HUDEP-2 (cell line): ENCODE data around the gene TADA3.
"Not testable (repeated sequence)": the region's sequence is repeated elsewhere in the genome, so short reads cannot be mapped to it uniquely, and the experiment has no call there.

Experiments
- DNase-seq, 76 experiments: peaks; one replicate each; lab custom pipeline; 2025; ENCODE audit not compliant: unreplicated experiment in 76 of 76; lab: John Stamatoyannopoulos, UW

Gene TADA3

DNA sequence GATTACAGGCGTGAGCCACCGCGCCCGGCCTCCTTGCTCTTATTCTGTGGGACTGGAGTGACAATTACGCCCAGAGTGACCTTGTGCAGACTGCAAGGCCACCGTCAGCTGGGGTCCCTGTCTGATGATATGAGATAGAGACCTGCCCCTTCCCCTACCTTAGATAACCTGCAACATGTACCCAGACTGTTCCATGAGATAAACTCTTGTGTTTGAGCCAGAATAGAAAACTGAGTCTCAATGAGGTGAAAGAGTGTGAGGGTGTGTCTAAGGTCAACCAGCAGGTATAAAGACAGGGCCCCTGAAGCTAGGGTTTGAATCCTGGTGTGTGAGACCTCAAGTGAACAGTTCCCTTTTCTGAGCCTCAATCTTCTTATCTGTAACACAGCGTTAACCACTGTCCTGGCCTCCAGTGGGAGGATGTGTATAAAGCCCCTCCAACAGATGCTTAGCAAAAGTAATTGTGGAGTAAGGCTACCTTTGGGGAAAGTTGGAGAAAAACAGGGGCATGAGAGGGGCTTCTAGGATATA lies 6.0 kb downstream of the TADA3 start:
- DNase-seq, result peak in 6 of 76 experiments; percentile 21 to 49 (median 27)

DNA sequence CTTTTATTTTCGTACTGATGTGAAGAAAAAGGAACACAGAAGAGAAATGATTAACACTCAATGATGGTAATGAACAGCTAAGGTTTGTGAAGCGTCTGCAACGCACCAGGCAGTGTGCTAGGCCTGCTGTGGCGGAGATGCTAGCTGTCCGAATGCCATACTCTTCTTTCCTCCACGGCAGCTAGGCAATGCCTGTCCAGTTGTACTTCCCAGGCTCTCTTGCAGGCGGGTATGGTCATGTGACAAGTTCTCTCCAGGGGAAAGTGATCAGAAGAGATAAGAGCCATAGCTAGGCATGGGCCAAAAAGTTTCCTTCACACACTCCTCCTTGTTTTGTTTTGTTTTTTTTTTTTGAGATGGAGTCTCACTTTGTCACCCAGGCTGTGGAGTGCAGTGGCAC lies 6.7 kb downstream of the TADA3 start:
- DNase-seq, result peak in 28 of 76 experiments; percentile 7 to 52 (median 22)

GRCh38 chr3:9784965-9785364 lies 7.3 kb downstream of the TADA3 start:
- DNase-seq, result no peak

DNA sequence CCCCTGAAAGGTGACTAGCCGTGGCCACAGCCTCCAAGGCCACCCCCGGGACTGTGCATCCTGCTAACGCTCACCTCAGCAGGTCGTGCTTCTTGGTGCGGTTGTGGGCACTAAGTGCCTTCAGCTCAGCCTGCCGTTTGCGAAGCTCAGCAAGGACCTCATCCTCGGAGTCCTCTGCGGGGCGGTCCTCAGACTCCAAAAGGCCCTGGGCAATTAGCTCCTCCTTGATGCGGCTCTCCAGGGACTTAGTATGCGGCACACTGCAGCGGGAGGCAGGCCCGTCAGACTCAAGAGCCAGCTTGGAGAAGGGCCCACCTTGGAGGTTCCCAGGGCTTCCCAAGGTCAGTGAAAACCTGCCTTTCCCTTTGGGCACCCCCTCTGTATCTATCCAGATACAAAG lies 8.3 kb downstream of the TADA3 start:
- no peak for DNase-seq

GRCh38 chr3:9782770-9783169 lies 9.5 kb downstream of the TADA3 start:
- DNase-seq, result peak in 11 of 76 experiments; percentile 6 to 31 (median 18)

DNA sequence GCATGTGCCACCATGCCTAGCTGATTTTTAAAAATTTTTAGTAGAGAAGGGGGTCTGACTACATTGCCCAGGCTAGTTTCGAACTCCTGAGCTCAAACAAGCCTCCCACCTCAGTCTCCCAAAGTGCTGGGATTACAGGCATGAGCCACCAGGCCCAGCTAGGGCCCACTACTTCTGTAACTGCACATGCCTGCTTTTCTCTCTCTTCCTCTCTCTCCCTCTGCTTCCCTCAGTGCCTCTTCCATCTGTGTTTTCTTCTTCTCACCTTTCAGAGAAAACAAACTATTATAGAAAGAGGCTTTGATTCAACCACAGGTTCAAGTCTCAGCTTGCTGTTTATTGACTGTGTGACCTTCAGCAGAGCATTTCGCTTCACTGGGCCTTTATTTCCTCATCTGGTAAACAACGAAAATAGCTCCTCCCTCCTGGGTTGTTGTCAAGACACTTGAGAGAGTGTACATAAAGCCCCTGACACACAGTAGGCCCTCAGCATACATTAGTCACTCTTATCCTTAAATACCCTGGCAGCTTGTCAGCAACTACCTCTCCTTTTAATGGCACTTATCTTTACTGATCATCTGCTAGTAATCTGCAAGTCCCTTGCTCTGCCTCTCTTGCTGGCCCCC lies 10.2 kb downstream of the TADA3 start:
- DNase-seq, result peak in 29 of 76 experiments; percentile 1 to 73 (median 28)

- no peak for DNase-seq
Observed at GRCh38 chr3:9781551-9781950, 10.7 kb downstream of the TADA3 start.

- no peak for DNase-seq
Observed at GRCh38 chr3:9780910-9781309, 11.4 kb downstream of the TADA3 start.

- DNase-seq, result no peak
Observed at GRCh38 chr3:9780458-9780812, 11.8 kb downstream of the TADA3 start.

DNA sequence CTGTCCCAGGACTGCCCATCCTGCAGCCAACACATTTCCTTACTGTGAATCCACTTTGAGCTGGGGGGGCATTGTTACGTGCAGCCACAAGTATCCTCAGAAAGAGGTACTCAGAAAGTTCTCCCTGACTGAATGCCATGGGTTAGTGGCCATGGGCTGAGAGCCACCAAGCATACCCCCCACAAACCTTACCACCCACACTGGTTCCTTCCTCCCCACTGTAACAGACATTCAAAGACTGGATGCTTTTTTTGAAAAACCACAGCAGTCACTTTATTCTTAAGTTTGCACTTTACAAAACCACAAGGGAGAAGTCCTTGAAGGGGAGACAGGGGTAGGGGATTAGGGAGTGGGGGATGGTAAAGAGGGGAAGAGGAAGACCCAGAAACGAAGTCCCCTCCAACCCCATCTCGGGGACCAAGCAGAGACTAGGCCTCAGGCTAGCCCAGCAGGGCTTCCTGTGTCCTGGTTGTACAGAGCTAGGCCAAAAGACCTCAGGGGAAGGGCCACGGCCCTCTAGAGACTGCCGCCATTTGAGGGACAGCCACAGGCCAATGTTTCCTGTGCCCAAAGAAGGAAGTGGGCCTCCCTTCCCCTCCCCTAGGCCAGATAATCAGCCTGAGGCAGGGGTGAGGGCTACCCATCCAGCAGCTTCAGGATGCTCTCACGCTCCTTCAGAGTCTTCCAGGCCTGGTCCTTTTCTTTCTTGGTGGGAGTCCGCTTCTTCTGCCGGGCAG lies 12.4 kb downstream of the TADA3 start:
- no peak for DNase-seq

GRCh38 chr3:9779075-9779593 lies 13.1 kb downstream of the TADA3 start:
- no peak for DNase-seq

DNA sequence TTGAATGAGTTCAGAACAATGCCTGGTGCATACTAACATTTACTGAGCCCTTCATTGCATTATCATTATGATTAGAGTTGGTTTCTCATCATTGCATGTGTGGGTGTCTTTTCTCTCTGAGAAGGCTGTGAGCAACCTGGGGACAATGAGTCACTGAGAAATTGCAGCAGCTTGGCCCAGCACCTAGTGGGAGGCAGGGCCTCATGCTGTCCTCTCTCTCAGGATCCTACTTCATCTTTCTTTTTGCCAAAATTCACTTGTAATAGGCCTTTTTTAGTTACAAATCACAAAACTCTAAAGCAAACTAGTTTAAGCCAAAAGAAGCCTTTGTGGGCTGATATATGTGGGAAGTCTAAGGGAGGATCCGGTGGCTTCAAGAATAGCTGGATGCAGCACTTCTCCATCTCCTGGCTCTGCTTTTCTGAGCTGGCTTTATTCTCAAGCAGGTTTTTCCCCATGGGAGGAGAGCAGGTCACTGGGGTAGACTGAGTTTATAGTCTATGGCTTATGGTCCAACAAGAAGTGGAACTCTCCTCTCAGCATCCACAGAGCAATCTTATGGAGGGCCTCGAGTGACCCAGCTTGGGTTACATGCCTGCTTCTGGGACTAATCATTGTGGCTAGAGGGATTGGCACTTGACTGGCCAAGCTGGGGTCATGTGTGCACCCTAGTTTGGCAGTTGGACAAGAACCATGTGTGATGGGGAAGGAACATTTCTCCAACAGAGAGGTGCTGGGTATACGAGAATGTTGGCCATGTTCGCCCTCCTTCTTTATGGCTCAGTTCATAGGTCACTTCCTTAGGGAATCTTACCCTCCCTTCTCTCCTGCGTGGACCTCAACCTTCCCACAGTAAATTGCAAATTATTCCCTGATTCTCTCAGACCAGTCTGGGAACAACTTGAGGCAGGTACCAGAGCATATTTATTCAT lies 13.9 kb downstream of the TADA3 start:
- peak in 4 of 76 experiments; percentile 4 to 49 (median 16) for DNase-seq

- no peak for DNase-seq
Observed at GRCh38 chr3:9777694-9778021, 14.6 kb downstream of the TADA3 start.

- DNase-seq, result peak in 17 of 76 experiments; percentile 3 to 40 (median 21)
Observed at GRCh38 chr3:9776896-9777693, 15.2 kb downstream of the TADA3 start.

GRCh38 chr3:9771007-9771406 lies 21.3 kb downstream of the TADA3 start:
- not testable (repeated sequence) for DNase-seq

DNA sequence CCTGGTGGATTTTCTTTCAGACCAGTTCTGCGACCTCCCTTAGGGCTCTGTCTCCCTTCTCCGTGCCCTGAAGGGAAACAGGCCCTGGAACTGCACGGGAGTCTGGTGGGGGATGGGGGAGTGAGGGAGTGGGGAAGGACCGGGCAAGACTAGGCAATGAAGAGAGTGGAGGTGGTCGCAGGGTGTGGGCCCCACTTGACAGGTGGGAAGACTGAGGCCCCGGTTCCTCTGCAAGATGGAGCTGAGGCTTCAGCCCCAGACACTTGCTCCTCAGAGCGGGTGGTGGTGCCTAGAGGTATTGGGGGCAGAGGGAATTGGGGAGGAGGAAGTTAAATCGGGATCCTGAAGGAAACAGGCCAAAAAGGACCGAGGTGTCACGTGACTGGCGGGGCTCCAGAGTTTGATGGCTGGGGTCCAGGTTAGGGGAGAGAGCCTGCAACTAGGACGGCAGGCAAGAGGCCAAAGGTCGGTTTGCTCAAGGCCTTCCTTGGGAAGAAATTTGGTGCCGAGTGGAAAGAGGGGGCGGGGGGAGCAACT lies 21.9 kb downstream of the TADA3 start:
- peak in 11 of 76 experiments; percentile 1 to 32 (median 12) for DNase-seq

DNA sequence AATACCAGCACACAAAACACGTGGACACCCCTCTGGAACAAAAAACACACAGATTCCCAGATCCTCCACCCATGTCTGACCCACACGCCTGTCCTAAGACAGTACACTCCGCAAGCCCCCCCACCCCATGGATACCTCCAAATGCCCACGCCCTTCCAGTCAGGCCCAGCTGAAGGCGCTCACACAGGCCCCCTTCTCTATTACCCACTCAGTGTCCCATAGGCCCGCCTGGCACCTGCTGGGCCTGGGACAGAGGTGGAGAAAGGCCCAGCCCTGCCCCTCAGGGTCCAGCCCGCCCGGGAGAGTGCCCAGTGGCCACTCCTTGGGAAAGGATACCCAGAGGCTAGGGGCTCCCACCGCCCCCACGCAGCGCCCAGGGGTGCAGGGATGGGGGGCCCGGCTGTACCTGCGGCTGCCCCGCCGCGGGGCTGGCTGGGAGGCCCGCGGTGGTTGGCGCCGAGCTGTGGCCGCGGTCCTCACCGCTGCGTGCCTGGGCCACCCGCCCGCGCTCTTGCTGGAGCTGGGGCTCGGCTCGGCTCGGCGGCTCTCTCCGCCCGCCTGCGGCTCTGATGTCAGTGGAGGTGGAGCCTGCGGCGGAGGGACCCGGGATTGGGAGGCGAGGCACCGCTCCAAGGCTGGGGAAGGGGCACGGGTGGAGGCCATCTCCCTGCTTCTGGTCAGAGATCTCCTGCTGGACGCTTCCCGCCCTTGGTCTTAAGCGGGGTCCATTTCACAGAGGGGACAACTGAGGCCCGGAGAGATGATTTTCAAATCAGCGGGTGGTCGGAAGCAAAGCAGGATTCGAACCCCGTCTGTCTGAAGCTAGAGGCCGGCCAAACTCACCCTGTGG lies 22.6 kb downstream of the TADA3 start, which contains the start of gene CAMK1:
Gene CAMK1 (minus strand): TSS at position 522 of the 850 bp plus-strand sequence. CDS start 2,198 bp downstream, outside the sequence.
- peak in 28 of 76 experiments; percentile 2 to 45 (median 22) for DNase-seq

DNA sequence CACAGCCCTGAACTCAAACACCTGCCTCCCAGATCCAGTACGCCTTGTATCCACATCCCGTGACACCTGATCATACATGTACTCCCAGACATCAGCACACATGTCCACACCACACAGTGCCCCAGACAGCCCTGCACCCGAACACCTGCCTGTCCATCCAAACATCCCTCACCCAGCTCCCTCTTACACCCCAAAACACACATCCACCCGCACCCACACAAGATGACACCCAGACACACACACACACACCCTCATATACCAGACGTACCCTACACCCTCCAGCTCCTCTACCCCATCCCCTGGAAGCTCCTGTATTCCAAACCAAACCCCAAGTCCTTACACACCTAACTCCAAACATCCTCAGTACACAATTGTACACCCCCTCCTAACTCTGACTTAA lies 23.3 kb downstream of the TADA3 start:
- no peak for DNase-seq
